Measurements from ENCODE around the gene BTRC. TPM values are rescaled to one million over a fixed set of nuclear protein-coding genes. Genes with fewer than 3 reads are reported as not detected.
"Not testable (repeated sequence)": the region's sequence is repeated elsewhere in the genome, so short reads cannot be mapped to it uniquely, and the experiment has no call there.

The BTRC gene
- total RNA-seq, 2 experiments from 2014 or later: 14.4 to 15.5 TPM

GRCh38 chr10:101411598-101411997, 57.6 kb downstream of the BTRC start:
- Mint-ChIP-seq H3K4me3 (no peak overlapping the region), H3K27ac (no peak overlapping the region), H3K36me3 (ENCODE audit: low read depth) (peaks cover 2% of the 10 kb centered on the region), H3K27me3 (no peaks in the 10 kb centered on the region), H3K9me3 (peaks cover 4% of the 10 kb centered on the region), H3K4me1 (no peaks in the 10 kb centered on the region)
- ChIA-PET POLR2A (no interaction called here), CTCF (interaction anchor here (0.5 kb wide), 1 partner anchor 30 kb away, joined by 3 read pairs; no protein-coding TSS in a partner anchor)
- no peak for DNase-seq

GRCh38 chr10:101414034-101414433, 60.1 kb downstream of the BTRC start:
- no peak for DNase-seq
- peaks cover 2% of the 10 kb centered on the region for H3K36me3 Mint-ChIP-seq (ENCODE audit: low read depth)
- no peak overlapping the region for H3K4me3 Mint-ChIP-seq
- no peaks in the 10 kb centered on the region for H3K27me3 Mint-ChIP-seq
- H3K4me1 Mint-ChIP-seq: no peaks in the 10 kb centered on the region
- ChIA-PET POLR2A (no interaction called here), CTCF (no interaction called here)
- no peak overlapping the region for H3K27ac Mint-ChIP-seq
- peaks cover 4% of the 10 kb centered on the region for H3K9me3 Mint-ChIP-seq

DNA sequence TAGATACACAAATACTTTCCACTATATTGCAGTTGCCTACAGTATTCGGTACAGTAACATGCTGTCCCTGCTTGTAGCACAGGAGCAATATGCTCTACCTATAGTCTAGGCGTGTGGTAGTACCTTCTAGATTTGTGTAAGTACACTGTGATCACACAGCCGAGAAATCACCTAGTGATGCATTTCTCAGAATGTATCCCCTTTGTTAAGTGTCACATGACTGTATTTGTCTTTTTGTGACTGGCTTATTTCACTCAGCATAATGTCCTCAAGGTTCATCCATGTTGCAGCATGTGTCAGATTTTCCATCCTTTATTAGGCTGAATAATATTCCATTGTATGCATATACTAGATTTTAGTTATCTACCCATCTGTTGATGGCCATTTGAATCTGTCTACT, 61.9 kb downstream of the BTRC start:
- Mint-ChIP-seq H3K9me3 (peaks cover 4% of the 10 kb centered on the region), H3K4me3 (no peak overlapping the region), H3K4me1 (no peaks in the 10 kb centered on the region), H3K27ac (no peak overlapping the region), H3K36me3 (ENCODE audit: low read depth) (peaks cover 2% of the 10 kb centered on the region), H3K27me3 (no peaks in the 10 kb centered on the region)
- DNase-seq: no peak
- ChIA-PET POLR2A (no interaction called here), CTCF (no interaction called here)

- H3K36me3 Mint-ChIP-seq (ENCODE audit: low read depth); H3K27me3 Mint-ChIP-seq; H3K4me3 Mint-ChIP-seq; POLR2A ChIA-PET; DNase-seq; H3K9me3 Mint-ChIP-seq; H3K4me1 Mint-ChIP-seq; H3K27ac Mint-ChIP-seq; CTCF ChIA-PET: not testable (repeated sequence)
Observed at GRCh38 chr10:101421967-101422366, 68.0 kb downstream of the BTRC start.

DNA sequence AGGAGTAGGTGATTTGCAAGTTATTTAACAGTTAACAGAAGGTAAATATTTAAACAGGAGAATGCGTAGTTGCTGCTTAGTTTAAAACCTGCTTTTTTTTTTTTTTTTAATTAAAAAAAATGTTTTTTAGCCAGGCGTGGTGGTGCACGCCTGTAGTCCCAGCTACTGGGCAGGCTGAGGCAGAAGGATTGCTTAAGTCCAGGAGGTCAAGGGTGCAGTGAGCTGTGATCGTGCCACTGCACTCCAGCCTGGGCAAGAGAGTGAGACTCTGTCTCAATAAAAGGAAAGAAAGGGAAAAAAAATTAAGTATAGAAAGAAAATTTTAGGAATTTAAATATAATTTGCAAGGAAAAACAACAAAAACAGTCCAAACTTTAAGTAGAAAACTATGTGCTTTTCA, 71.6 kb downstream of the BTRC start:
- Mint-ChIP-seq H3K36me3 (ENCODE audit: low read depth) (no peaks in the 10 kb centered on the region), H3K27me3 (no peaks in the 10 kb centered on the region), H3K9me3 (no peaks in the 10 kb centered on the region), H3K27ac (no peak overlapping the region), H3K4me3 (no peak overlapping the region), H3K4me1 (no peaks in the 10 kb centered on the region)
- CTCF ChIA-PET: no interaction called here
- DNase-seq: no peak
- POLR2A ChIA-PET: no interaction called here

DNA sequence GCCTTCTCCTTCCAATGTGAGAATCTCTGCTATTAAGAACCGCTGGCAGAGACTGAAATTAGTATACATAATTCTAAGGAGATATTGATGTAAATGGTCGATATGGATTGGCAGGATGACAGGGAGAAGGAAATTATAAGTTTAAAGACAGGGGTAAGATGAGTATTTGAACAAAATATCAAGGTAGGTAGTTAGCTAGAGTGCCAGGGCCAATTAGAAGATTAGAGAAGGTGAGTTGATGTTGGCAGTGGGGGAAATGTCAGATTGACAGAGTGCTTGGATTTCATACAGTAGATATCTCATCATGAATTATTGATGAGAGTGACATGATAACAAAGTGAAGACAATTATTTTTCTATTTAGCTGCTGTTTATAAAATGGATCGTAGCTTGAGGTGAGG, 74.1 kb downstream of the BTRC start:
- Mint-ChIP-seq H3K36me3 (ENCODE audit: low read depth) (no peaks in the 10 kb centered on the region), H3K4me3 (no peak overlapping the region), H3K4me1 (no peaks in the 10 kb centered on the region), H3K27ac (no peak overlapping the region), H3K9me3 (no peaks in the 10 kb centered on the region), H3K27me3 (no peaks in the 10 kb centered on the region)
- no peak for DNase-seq
- POLR2A ChIA-PET: no interaction called here
- CTCF ChIA-PET: no interaction called here

- no peaks in the 10 kb centered on the region for H3K27me3 Mint-ChIP-seq
- no peak overlapping the region for H3K4me3 Mint-ChIP-seq
- H3K27ac Mint-ChIP-seq: no peak overlapping the region
- no peaks in the 10 kb centered on the region for H3K9me3 Mint-ChIP-seq
- H3K36me3 Mint-ChIP-seq (ENCODE audit: low read depth): no peaks in the 10 kb centered on the region
- CTCF ChIA-PET: interaction anchor here (0.9 kb wide), 1 partner anchor 15 kb away, joined by 3 read pairs; no protein-coding TSS in a partner anchor
- POLR2A ChIA-PET: no interaction called here
- H3K4me1 Mint-ChIP-seq: no peaks in the 10 kb centered on the region
- DNase-seq: no peak
Observed at GRCh38 chr10:101429423-101429822, 75.5 kb downstream of the BTRC start.

- no peak for DNase-seq
- Mint-ChIP-seq H3K4me3 (no peak overlapping the region), H3K4me1 (peaks cover 4% of the 10 kb centered on the region), H3K36me3 (ENCODE audit: low read depth) (no peaks in the 10 kb centered on the region), H3K27ac (no peak overlapping the region), H3K27me3 (no peaks in the 10 kb centered on the region), H3K9me3 (no peaks in the 10 kb centered on the region)
- ChIA-PET POLR2A (no interaction called here), CTCF (interaction anchor here (0.5 to 1.7 kb wide), 4 partner anchors 18 to 222 kb away, joined by 3 to 6 read pairs (median 4); no protein-coding TSS in a partner anchor)
Observed at GRCh38 chr10:101436302-101436701, 82.3 kb downstream of the BTRC start.

GRCh38 chr10:101438881-101439391, 85.0 kb downstream of the BTRC start:
- ChIA-PET POLR2A (no interaction called here), CTCF (interaction anchor here (1.0 to 3.2 kb wide), 2 partner anchors 224 to 226 kb away, joined by 3 to 17 read pairs; no protein-coding TSS in a partner anchor)
- H3K4me3 Mint-ChIP-seq: no peak overlapping the region
- no peak overlapping the region for H3K27ac Mint-ChIP-seq
- H3K4me1 Mint-ChIP-seq: peaks cover 7% of the 10 kb centered on the region
- no peaks in the 10 kb centered on the region for H3K36me3 Mint-ChIP-seq (ENCODE audit: low read depth)
- H3K9me3 Mint-ChIP-seq: no peaks in the 10 kb centered on the region
- no peak for DNase-seq
- no peaks in the 10 kb centered on the region for H3K27me3 Mint-ChIP-seq

DNA sequence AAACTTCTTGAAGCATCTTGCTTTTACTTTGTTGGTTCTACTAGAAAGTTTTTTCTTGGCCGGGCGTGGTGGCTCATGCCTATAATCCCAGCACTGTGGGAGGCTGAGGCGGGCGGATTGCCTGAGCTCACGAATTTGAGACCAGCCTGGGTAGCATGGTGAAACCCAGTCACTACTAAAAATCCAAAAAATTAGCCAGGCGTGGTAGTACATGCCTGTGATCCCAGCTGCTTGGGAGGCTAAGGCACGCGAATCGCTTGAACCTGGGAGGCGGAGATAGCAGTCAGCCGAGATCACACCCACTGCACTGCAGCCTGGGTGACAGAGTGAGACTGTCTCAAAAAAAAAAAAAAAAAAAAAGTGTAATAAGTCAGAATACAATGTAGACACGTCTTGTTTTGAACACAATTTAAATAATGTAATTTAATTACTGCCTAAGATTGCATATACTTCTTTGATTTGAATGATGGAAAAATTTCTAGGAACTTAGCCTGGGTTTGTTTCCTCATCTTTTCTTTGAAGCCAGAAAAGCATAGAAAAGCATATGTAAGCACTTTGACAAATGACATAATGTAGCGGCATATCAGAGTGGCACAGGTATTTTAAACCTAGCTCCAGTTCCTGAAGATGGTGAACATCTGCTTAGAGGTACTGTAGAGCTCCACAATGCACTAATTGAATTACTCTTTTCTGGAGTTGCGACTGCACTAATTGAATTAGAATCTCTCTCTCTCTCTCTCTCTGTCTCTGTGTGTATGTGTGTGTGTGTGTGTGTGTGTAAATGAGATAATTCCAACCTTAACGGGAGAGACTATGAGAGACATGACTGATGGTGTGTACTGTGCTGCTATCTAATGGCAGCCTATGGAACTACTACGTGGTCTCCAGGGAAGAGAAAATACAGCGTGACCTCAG, 87.8 kb downstream of the BTRC start:
- H3K9me3 Mint-ChIP-seq: no peaks in the 10 kb centered on the region
- H3K27ac Mint-ChIP-seq: no peak overlapping the region
- ChIA-PET CTCF (interaction anchor here (0.6 to 3.2 kb wide), 18 partner anchors 10 to 627 kb away, joined by 3 to 17 read pairs (median 4); no protein-coding TSS in a partner anchor), POLR2A (no interaction called here)
- no peaks in the 10 kb centered on the region for H3K27me3 Mint-ChIP-seq
- peaks cover 7% of the 10 kb centered on the region for H3K4me1 Mint-ChIP-seq
- no peak for DNase-seq
- no peaks in the 10 kb centered on the region for H3K36me3 Mint-ChIP-seq (ENCODE audit: low read depth)
- H3K4me3 Mint-ChIP-seq: no peak overlapping the region

- H3K36me3 Mint-ChIP-seq (ENCODE audit: low read depth): no peaks in the 10 kb centered on the region
- H3K4me3 Mint-ChIP-seq: no peak overlapping the region
- POLR2A ChIA-PET: no interaction called here
- H3K27me3 Mint-ChIP-seq: peaks cover 1% of the 10 kb centered on the region
- CTCF ChIA-PET: interaction anchor here (0.7 to 2.7 kb wide), 5 partner anchors 11 to 166 kb away, joined by 3 to 16 read pairs (median 3); no protein-coding TSS in a partner anchor
- no peak overlapping the region for H3K27ac Mint-ChIP-seq
- no peak for DNase-seq
- no peaks in the 10 kb centered on the region for H3K9me3 Mint-ChIP-seq
- H3K4me1 Mint-ChIP-seq: peaks cover 7% of the 10 kb centered on the region
Observed at GRCh38 chr10:101442456-101442800, 88.5 kb downstream of the BTRC start.

DNA sequence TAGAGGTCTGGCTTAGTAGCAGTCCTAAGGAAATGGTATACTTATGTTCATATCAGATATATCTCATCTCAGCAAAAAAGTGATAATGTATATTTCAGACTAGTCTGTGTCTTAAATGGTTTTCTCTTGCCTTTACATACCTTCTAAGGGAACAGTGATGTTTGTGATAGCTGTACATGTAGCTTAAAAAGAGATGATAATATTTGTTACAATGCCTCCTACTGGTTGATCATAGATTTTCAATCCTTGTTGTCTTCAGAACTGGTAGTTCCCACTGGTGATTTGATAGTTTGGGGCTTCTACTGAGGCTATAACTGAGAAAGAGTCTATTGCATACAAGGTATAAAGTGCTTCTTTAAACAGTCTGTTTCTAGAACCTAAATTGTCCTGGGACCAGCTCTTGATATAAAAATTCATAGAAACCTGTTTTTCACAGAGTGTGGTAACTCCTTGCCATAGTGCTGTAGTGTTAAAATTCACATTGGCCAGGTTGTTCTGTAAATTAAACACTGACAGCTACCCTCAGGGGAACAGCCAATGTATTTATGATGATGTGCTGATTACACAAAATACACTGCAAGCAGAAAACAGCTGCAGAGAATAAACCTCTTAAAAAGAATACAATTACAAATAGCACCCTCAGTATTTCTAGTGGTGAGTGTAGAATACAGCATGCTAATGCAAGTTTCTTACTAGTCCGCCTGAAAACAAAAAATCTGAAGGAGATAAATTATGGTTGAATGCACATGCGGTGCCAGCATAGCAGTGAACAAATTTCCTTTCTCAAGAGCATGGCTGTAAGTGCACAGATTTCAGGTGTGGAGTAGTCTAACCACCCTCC, 90.3 kb downstream of the BTRC start:
- Mint-ChIP-seq H3K36me3 (ENCODE audit: low read depth) (no peaks in the 10 kb centered on the region), H3K27me3 (peaks cover 3% of the 10 kb centered on the region), H3K4me3 (no peak overlapping the region), H3K9me3 (no peaks in the 10 kb centered on the region), H3K4me1 (peaks cover 3% of the 10 kb centered on the region), H3K27ac (no peak overlapping the region)
- POLR2A ChIA-PET: no interaction called here
- no peak for DNase-seq
- CTCF ChIA-PET: interaction anchor here (0.6 to 3.2 kb wide), 23 partner anchors 9 to 816 kb away, joined by 3 to 22 read pairs (median 3); no protein-coding TSS in a partner anchor

DNA sequence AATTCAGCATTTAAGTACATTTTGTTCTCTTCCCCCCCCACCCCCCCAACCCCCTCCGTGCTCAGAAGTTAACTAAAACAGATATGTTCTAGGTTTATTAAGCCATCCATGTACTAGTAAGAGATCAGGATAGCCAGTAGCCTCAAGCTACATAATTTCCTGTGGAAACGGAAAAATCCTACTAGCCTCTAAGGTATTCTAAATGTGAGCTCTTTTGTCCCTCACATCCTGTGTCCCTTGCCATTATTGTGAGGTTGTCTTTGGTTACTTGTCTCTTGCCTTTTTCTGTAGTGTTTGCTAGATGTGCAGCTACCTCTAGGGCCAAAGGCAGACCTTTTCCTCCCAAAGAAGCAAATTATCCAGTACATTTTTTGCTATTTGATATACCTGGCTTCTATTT, 92.1 kb downstream of the BTRC start:
- no peak for DNase-seq

More for the DNA sequence above, 92.1 kb downstream of the BTRC start:
- Mint-ChIP-seq H3K36me3 (ENCODE audit: low read depth) (no peaks in the 10 kb centered on the region), H3K9me3 (no peaks in the 10 kb centered on the region), H3K4me3 (no peak overlapping the region), H3K27me3 (peaks cover 9% of the 10 kb centered on the region), H3K4me1 (peaks cover 3% of the 10 kb centered on the region), H3K27ac (no peak overlapping the region)
- ChIA-PET POLR2A (no interaction called here), CTCF (interaction anchor here (1.4 to 3.2 kb wide), 2 partner anchors 21 to 148 kb away, joined by 3 to 17 read pairs; no protein-coding TSS in a partner anchor)

Data from activated CD4-positive, alpha-beta memory T cell treated with anti-CD3 and anti-CD28 coated beads, Interleukin-2, amount 10 ng/mL, durations not matched to agents 7 days and 5 days (primary cell).